Measurements from ENCODE around the gene CCRL2.

DNA sequence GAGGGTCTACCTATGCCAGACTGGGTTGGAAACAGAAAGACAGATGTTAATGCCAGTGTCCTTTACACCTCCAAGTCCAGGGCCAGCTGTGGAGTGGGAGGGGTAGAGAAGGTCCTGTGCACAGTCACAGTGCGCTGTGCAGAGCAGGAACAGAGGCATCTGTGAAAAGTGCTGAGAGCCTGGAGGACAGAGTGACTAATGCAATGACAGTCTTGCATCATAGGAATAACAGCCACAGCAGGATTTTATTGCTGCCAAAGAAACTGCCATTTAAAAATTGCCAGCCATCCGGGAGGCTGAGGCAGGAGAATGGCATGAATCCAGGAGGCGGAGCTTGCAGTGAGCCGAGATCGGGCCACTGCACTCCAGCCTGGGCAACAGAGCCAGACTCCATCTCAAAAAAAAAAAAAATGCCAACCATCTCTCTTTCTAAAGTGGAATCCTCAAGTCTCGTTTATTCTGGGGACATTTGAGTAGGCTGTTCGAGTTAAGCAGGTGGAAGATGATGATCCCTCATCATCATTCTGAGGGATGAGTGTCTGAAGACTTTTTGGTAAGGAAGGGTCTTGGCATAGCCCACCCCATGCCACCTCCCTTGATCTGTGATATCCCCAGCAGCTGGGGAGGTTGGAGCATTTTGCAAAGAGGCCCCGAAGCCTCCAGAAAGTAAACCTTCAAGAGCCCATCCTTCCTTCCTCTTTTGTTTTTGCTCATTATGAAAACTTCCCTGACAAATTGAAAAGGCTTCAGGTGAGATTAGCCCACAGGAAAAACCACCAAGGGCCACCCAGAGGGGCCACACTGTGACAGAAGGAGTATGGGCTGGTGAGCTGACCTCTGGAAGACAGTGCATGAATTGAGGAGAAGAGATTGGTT is 45.4 kb upstream of the CCRL2 start:
- TF ChIP-seq, protein P1, sequence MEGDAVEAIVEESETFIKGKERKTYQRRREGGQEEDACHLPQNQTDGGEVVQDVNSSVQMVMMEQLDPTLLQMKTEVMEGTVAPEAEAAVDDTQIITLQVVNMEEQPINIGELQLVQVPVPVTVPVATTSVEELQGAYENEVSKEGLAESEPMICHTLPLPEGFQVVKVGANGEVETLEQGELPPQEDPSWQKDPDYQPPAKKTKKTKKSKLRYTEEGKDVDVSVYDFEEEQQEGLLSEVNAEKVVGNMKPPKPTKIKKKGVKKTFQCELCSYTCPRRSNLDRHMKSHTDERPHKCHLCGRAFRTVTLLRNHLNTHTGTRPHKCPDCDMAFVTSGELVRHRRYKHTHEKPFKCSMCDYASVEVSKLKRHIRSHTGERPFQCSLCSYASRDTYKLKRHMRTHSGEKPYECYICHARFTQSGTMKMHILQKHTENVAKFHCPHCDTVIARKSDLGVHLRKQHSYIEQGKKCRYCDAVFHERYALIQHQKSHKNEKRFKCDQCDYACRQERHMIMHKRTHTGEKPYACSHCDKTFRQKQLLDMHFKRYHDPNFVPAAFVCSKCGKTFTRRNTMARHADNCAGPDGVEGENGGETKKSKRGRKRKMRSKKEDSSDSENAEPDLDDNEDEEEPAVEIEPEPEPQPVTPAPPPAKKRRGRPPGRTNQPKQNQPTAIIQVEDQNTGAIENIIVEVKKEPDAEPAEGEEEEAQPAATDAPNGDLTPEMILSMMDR (IDR thresholded peaks at IDR 0.05) = no peak
- no peak for TF ChIP-seq POLR2A (IDR thresholded peaks at IDR 0.05)

Measured in thyroid gland (tissue), 4 donors.